Nucleus accumbens (tissue), 56 donors: Measurements from ENCODE around the gene SYDE2.
"Not testable (repeated sequence)": the region's sequence is repeated elsewhere in the genome, so short reads cannot be mapped to it uniquely, and the experiment has no call there.

Source experiments
- DNase-seq, 56 donors: peaks; one replicate each; lab custom pipeline; 2025; lab: John Stamatoyannopoulos, UW

Gene SYDE2

DNA sequence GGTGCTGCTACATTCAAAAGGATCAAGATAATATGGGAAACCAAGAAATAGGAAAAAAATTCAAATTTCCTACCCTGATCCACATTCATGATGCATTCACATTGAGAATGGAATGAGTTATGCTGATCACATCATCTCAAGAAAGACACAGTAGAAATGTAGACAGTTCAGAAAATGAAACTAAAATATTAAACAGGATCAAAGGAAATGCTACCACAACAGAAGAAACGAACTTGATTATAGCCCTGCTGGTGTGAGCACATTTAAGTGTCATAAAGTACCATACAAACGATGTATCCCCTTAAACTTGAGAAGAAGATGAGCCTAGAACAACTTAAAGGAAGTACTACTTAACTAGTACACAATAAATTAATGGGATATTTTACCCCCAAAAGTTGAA, 21.3 kb downstream of the SYDE2 start:
- no peak for DNase-seq

DNA sequence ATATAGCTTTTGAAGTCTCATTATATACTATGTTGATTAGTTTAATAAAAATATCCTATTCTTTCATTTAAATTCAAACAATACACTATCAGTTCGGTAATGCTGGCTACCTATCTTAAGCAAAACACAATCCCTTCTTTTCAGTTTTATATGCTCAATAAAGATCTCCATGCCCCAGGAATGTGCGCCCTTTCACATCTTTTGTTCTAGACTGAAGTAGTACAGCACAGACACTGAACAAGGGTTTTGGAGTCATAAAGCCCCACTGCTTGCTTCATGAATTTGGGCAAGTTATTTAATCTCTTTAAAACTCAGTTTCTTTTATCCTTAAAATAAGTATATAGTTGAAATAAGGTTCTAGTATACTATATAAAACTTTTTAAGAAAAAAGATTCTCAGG, 22.4 kb downstream of the SYDE2 start:
- DNase-seq = no peak

DNA sequence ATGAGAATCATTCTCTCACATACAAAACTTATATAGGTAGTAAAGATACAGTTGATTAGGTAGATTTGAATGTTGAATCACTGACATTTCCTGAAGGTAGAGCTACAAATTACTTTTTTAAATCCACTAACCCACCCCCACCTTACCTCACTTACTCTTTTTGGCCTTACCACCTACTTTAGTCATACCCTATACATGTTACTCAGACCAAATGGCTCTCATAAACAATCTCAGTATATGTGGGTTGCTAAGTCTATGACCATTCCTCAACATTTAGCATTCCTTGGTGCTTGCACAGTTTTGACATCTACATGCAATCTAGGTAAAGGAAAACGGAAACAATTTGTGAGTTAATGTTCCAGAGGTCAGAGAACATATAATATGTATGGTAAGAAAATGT, 26.3 kb downstream of the SYDE2 start:
- no peak for DNase-seq

DNA sequence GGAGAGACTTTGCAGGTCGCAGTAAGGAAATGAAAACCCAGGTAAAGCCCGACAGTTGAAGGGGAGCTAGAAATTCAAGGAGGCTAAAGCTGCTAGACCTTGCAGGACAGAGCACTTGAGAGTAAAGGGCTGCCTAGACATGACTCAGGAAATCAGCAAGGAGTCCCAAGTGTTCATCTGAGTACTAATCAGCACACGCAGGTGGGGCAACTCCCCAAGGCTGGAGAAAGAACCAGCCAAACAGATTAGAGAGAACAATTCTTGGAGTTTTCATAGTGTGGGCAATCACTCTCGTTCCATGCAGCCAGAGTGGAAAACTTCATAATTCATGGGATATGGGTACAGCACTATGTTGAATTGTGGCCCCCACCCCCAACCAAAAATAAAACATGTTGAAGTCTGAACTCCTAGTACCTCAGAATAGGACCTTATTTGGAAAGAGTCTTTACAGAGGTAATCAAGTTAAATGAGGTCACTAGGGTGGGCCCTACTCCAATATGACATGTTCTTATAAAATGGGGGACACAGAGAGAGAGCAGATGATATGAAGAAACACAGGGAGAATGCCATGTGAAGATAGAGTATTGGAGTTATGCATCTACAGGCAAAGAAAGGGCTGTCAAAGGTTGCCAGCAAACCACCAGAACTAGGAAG, 28.0 kb downstream of the SYDE2 start:
- DNase-seq = no peak

DNA sequence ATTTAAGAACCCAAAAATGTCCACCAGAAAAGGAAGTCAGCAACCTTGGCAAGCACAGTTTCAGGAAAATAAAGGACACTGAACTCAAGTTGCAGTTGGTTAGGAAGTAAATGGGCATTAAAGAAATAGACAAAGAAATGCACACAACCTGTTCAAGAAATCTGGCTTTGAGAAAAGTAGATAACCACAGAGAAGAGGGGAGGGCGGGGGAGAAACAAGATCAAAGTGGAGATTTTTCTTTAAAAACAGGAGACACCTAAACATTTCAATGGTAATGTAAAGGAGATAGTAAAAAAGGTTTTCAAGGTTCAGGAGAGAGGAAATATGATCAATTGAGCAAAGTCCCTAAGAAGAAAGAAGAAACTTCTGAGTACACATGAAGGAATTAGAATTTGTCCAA, 29.1 kb downstream of the SYDE2 start:
- DNase-seq = no peak

DNA sequence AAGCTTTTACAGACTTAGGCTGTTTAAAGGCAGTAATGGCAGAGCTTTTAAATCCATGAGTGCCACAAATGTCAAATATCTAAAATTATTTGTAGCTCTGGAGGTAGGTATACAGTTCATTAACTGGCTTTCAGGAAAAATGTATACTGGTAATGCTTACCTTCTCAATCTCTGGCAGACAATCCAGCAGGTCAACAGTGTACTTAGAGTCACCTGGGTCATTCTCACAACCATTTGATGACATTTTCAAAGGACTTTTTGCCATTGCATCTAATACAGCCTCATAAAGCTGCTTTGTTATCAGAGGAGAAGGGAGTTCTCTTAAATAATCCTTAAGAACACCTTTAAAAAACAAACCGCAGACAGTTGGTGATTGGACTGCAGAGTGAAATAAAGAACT, 31.9 kb downstream of the SYDE2 start:
- DNase-seq = no peak

DNA sequence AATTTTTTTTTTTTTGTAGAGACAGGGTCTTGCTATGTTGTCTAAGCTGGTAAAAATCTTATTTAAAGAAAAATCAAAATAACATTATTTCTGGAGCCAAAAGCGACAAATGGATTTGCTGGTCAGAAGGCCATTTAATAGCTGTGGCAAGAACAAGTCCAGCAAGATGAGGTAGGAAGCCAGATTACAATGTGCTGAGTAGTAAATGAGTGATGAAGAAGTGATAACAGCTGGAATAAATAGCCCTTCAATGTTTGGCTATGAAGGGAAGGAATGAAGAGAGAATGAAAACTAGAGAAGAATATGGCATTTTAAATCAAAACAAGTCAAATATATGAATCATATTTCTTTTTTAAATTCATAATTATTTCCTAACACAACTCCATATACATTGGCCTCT, 34.5 kb downstream of the SYDE2 start:
- DNase-seq = no peak

DNA sequence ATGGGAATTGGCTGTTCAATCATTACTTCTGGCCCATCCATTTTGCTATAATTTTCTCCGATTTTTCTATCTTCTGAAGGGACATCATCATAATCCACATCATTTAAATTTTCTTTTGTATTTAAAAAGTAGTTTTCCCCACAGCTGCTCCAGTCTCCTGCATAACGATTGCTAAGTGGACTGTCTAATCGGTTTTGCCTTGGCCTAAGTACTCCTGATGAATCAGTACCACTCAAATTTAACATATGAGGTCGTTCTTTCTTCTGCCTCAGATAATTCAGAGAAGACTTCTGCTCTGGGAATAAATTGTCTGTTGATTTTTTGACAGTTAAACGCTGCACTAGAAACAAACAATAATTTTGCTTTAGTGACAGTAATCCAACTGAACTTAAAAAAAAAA, 41.9 kb downstream of the SYDE2 start:
- no peak for DNase-seq

DNA sequence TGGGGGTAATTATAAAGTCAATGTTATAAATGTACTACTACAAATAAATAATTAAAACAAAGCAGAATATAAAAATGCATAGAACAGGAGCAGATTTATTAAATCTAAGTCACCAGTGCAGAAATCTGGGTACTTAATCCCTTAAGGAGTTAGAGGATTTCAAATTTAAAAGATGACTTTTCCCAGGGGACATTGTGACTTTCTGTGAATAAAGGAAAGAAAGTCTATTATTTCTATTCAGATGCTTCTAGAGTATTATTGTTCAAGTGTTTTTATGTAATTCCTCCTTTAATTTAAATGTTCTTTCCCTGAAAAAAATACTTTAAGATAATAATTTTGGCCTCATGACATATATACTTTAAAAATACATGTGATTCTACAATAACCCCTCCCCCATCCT, 43.4 kb downstream of the SYDE2 start:
- DNase-seq = no peak

DNA sequence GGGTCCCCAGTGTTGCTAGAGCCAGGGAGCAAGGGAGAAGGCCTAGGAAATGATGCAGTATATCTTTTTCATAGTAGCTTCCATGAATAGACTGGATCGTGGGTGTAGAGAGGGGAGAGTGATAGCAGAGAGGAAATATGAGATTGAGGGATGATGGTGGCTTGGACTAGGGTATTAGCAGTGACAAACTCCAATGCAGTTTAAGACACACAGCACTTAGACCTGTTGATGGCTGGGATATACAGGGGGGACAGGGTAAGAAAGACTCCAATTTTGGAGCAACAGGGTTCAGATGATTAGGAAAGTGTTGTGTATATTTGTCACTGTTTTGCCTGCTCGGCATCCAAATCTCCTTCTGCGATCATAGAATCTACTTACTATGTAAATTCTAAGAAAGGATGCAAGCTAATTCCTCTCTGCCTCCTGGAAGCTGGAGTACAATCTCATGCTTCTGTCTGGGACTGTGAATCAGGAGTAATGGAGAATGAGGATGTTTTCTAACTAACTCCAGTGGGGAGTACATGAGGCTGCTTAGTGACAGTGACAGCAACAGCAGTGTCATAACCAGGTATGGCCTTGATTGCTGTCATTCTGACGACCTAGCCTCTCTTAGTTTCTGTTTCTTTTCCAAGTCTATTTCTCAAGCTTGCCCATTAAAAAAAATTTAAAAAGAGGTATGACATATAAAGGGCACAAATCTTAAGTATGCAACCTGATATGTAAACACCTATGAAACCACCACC, 47.5 kb downstream of the SYDE2 start:
- no peak for DNase-seq

DNA sequence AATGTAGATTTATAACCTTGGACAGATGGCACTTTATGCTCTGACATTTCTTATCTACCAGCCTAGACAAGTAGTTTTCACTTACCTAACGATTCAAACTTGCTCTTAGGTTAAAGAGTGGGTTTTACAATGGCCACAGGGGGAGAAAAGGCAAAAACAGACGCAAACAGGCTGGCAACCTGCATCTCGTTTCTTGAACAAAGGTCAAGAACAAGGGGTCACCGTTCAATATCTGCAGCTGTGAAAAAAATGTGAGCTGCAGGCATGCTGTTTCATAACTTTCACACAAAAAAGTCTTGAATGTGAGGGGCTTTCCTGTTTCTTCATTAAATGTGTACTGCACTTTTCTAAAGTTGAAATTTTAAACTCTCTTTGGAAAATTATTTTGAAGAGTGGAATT, 49.4 kb downstream of the SYDE2 start:
- DNase-seq = no peak

DNA sequence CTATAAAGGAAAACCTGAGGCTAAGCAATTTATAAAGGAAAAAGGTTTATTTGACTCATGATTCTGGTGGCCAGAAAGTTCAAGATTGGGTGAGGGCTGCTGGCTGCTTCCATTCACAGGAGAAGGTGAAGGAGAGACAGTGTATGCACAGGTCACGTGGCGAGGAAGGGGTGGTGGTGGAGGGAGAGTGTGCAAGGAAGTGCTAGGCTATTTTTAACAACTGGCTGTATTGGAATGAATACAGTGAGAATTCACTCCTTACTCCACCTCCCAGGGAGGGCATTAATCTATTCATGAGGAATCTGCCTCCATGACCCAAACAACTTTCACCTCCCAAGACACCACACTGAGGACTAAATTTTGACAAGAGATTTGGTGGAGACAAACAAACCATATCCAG, 51.0 kb downstream of the SYDE2 start:
- no peak for DNase-seq

DNA sequence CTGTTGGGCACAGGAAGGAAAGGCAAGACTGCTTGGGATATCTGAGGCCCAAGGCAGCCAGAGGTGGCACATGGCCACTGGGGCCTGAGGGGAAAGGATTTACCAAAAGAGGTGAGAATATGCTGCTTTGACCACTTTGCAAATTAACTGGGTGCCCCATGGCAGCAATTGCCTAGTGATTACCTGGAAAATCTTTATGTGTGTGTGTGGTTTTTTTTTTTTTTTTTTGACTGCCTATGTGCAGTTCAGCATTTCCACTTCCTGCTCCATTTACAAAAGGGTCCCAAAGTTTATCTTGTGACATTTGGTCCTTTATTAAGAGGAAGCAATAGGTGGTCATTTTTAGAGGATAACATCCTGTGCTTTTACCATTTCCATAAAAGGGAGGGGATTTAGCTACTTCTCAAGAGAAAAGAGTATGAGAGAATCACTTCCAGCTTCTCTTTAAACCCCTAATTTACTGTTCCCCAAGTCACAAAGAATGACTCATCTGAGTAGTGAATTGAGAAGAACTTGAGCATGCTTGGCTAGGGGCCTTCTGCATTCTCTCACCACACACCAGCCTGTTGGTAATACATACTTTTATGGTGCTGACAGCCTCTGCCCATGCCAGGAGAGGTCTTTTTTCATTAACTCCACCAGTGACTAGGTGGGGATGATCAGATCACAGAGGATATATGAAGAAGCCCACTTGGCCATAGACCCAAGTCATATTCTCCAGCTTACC, 52.1 kb downstream of the SYDE2 start:
- no peak for DNase-seq

DNA sequence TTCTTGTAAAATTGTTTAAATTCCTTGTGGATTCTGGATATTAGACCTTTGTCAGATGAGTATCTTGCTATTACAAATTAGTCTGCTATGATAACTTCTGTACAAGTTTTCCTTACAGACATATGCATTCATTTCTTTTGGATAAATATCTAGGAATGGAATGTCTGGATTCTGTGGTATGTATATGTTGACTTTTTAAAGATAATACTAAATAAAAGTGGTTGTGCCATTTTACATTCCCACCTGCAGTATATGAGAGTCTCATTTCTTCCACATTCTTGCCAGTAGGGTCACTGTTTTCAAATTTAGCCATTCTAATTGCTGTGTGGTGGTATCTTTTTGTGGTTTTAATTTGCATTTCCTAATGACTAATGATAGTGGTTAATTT, 53.9 kb downstream of the SYDE2 start:
- no peak for DNase-seq

DNA sequence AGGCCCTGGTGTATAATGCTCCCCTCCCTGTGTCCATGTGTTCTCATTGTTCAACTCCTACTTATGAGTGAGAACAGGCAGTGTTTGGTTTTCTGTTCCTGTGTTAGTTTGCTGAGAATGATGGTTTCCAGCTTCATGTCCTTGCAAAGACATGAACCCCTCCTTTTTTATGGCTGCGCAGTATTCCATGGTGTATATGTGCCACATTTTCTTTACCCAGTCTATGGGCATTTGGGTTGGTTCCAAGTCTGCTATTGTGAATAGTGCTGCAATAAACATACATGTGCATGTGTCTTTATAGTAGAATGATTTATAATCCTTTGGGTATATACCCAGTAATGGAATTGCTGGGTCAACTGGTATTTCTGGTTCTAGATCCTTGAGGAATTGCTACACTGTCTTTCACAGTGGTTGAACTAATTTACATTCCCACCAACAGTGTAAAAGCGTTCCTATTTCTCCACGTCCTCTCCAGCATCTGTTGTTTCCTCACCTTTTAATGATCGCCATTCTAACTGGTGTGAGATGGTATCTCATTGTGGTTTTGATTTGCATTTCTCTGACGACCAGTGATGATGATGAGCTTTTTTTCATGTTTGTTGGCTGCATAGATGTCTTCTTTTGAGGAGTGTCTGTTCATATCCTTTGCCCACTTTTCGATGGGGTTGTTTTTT, 54.4 kb downstream of the SYDE2 start:
- DNase-seq = not testable (repeated sequence)

DNA sequence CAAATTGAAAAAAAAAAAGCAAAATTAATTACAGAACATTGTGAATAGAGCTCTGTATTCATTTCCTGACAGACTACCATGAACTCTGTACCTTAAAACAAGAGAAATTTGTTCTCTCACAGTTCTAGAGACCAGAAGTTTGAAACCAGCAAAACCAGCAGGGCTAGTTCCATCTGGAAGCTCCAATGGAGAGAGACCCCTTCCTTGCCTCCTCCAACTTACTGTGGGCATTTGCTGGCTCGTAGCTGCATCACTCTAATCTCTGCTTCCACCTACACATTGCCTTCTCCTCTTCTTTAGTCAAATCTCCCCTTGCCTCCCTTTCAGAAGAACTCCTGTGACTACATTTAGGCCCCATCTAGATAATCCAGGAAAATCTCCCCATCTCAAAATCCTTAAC, 56.5 kb downstream of the SYDE2 start:
- no peak for DNase-seq

DNA sequence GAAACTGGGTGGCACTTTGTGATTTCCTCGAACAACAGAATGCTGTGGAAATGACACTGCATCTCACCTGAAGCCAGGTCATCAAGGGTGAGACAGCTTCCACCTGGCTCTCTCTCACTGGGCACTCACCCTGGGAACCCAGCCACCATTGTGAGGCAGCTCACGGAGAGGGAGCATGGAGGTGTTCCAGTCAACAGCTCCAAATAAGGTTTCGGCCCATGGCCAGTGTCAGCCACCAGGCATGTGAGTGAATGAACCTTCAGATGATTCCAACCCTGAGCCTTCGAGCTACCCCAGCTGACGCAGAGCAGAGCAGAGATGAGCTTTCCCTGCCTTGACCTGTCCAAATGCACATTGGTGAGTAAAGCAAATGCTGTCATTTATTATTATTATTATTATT, 58.1 kb downstream of the SYDE2 start:
- no peak for DNase-seq

DNA sequence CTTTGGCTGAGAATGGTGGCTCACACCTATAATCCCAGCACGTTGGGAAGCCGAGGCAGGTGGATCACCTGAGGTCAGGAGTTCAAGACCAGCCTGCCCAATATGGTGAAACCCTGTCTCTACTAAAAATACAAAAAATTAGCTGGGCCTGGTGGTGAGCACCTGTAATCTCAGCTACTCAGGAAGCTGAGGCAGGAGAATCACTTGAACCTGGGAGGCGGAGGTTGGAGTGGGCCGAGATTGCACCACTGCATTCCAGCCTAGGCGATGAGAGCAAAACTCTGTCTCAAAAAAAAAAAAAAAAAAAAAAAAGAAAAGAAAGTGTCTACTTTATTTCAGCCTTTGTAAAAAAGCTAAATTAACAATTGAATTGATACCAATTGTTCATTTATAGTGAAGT, 62.4 kb downstream of the SYDE2 start:
- DNase-seq = not testable (repeated sequence)

DNA sequence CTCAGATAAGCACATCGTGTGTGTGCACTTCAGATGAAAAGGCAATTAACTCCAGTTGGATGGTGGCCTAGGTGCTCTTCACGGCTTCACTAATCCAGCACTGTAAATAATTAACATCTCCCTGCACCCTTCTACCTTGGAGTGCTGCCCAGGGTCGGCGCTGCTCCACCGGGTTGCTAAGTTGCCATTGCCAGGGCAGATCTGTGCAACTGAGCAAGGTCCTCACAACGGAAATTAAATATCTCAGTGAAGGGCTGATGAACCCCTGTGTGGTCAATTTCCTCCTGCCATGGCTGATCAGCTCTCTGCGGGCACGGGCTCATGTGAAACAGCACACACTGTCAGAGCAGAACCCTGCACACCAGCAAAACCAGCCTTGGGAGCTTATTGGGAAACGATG, 63.2 kb downstream of the SYDE2 start:
- DNase-seq = peak in 34 of 56 donors; percentile 0 to 73 (median 19)

DNA sequence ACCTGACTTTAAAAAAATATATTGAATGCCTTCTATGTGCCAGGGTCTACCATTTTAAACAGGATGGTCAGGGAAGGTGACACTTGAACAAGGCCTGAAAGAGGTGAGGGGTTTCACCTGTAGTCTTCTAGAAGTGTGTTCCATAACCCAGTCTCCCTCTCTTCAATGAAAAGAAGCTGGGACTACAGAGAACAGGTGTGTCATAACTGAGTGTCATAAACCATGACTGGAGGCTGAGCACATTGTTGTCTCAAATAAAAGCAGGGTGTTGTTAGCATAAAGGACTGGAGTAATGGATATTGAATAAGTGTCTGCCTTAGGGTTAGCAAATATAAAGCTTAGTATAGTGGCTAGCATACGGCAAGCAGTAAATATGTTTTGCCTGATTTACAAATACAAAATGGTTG, 65.4 kb downstream of the SYDE2 start:
- DNase-seq = no peak
